ENCODE data around the gene KIF16B.

GRCh38 chr20:16267526-16267925 lies 305.7 kb downstream of the KIF16B start:
- no peak for TF ChIP-seq EP300 (IDR thresholded peaks at IDR 0.05; ENCODE audit: borderline replicate concordance in 1 of 2, low read depth in 2 of 2, low read length in 2 of 2)
- TF ChIP-seq MAFK (IDR thresholded peaks at IDR 0.05; ENCODE audit: low read depth, low read length) = no peak
- TF ChIP-seq, protein P1, sequence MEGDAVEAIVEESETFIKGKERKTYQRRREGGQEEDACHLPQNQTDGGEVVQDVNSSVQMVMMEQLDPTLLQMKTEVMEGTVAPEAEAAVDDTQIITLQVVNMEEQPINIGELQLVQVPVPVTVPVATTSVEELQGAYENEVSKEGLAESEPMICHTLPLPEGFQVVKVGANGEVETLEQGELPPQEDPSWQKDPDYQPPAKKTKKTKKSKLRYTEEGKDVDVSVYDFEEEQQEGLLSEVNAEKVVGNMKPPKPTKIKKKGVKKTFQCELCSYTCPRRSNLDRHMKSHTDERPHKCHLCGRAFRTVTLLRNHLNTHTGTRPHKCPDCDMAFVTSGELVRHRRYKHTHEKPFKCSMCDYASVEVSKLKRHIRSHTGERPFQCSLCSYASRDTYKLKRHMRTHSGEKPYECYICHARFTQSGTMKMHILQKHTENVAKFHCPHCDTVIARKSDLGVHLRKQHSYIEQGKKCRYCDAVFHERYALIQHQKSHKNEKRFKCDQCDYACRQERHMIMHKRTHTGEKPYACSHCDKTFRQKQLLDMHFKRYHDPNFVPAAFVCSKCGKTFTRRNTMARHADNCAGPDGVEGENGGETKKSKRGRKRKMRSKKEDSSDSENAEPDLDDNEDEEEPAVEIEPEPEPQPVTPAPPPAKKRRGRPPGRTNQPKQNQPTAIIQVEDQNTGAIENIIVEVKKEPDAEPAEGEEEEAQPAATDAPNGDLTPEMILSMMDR (IDR thresholded peaks at IDR 0.05; ENCODE audit: control extremely low read depth in 1 of 3, insufficient read depth in 1 of 3, low read depth in 1 of 3, low read length in 3 of 3) = no peak
- TF ChIP-seq CBX5 (IDR thresholded peaks at IDR 0.05; ENCODE audit: low read depth, low read length) = no peak
- TF ChIP-seq SRF (IDR thresholded peaks at IDR 0.05; ENCODE audit: low read depth, low read length) = no peak
- TF ChIP-seq GTF2F1 (IDR thresholded peaks at IDR 0.05; ENCODE audit: borderline replicate concordance, low read depth, low read length) = no peak
- no peak for TF ChIP-seq TAF1 (IDR thresholded peaks at IDR 0.05; ENCODE audit: low read depth, low read length)
- TF ChIP-seq YY1 (IDR thresholded peaks at IDR 0.05; ENCODE audit: low read depth, low read length) = no peak
- TF ChIP-seq POLR2A (IDR thresholded peaks at IDR 0.05; ENCODE audit: control extremely low read depth in 1 of 2, low read depth in 2 of 2, low read length in 2 of 2) = no peak
- TF ChIP-seq ZNF274 (IDR thresholded peaks at IDR 0.05; ENCODE audit: borderline replicate concordance, extremely low read depth, low read length) = no peak
- no peak for TF ChIP-seq CEBPB (IDR thresholded peaks at IDR 0.05; ENCODE audit: low read depth, low read length)
- no peak for TF ChIP-seq RAD21 (IDR thresholded peaks at IDR 0.05 in 1 of 2, conservative IDR thresholded peaks at IDR 0.05 in 1 of 2; ENCODE audit: low read depth in 2 of 2, low read length in 2 of 2)
- no peak for TF ChIP-seq JUND (IDR thresholded peaks at IDR 0.05; ENCODE audit: low read length)

Measured in H1 (cell line).